K562 (cell line): ENCODE data around the gene DCLK3. TPM values are rescaled to one million over a fixed set of nuclear protein-coding genes. Genes with fewer than 3 reads are reported as not detected.
A peak's percentile ranks its signal among the peaks of the same experiment; 100 is the strongest.

Experiments
- ATAC-seq: fragments of 200-7000 bp; cut with Tn5 transposase; 3 replicates; pipeline ENCODE4 v1.9.1; 2020; ENCODE audit warnings: moderate library complexity
- BruUV-seq: library from RNA; stranded (reverse); fragments of 400-500 nt; replicated peaks from 2 replicates; lab custom pipeline; 2021; lab: Mats Ljungman, UMichigan
- CTCF ChIA-PET: fragments of 300-600 bp; formaldehyde crosslinking; extraction: SDS; loops from one replicate; lab custom pipeline; 2021; ENCODE audit warnings: low intra/inter-chr PET ratio; lab: Yijun Ruan, JAX
- POLR2A ChIA-PET: fragments of 300-600, 350-650 bp; sonication (Branson Sonifier 250); formaldehyde crosslinking; extraction: SDS; loops from one replicate; lab custom pipeline; 2021; ENCODE audit warnings: antibody characterized with exemption, inconsistent platforms; lab: Yijun Ruan, JAX
- DNase-seq, 4 experiments: peaks; one replicate each; pipeline versions ENCODE4 v3.0.0 to v3.0.0-alpha.2; 2011 to 2018; ENCODE audit warnings: low spot score in 3 of 4, mixed read lengths in 3 of 4; ENCODE audit errors: extremely low read depth in 1 of 4
- FAIRE-seq: peaks from 2 replicates; lab custom pipeline; 2011; peaks lifted over from hg19 to GRCh38; lab: Jason Lieb, UNC
- H2AFZ ChIP-seq: 2 replicates; pipeline ENCODE4 v1.6.0; 2011; ENCODE audit warnings: low read depth, low read length, control low read depth, inconsistent platforms
- H3K27ac ChIP-seq: fragments of 200-600 bp; 3 replicates; pipeline ENCODE4 v1.8.0; 2011; ENCODE audit warnings: low read depth, mild to moderate bottlenecking, control low read depth, inconsistent platforms, low read length, moderate library complexity, mixed read lengths; ENCODE audit errors: extremely low read depth
- H3K27me3 ChIP-seq, 2 experiments: fragments of 300-600 bp in 1 of 2; 2 replicates in 1 of 2; 3 replicates in 1 of 2; pipeline versions ENCODE4 v1.6.0 to v1.8.0; 2011; ENCODE audit warnings: inconsistent platforms in 2 of 2, low read length in 2 of 2, mild to moderate bottlenecking in 1 of 2, mixed read lengths in 1 of 2, moderate library complexity in 1 of 2; ENCODE audit not compliant: control insufficient read depth in 2 of 2, insufficient read depth in 2 of 2
- H3K36me3 ChIP-seq: fragments of 300-600 bp; 3 replicates; pipeline ENCODE4 v1.8.0; 2011; ENCODE audit warnings: mild to moderate bottlenecking, low read length, inconsistent platforms; ENCODE audit not compliant: control insufficient read depth, insufficient read depth
- H3K4me1 ChIP-seq, 2 experiments: fragments of 200-600 bp in 1 of 2; replicated peaks in 1 of 2; 2 replicates in 1 of 2; 3 replicates in 1 of 2; pipeline versions ENCODE4 v1.5.1 to v1.8.0; 2011; ENCODE audit warnings: inconsistent platforms in 2 of 2, low read length in 2 of 2, mild to moderate bottlenecking in 1 of 2, mixed read lengths in 1 of 2, moderate library complexity in 1 of 2; ENCODE audit not compliant: control insufficient read depth in 2 of 2, insufficient read depth in 2 of 2
- H3K4me2 ChIP-seq: 2 replicates; pipeline ENCODE4 v1.6.1; 2011; ENCODE audit warnings: low read length, control low read depth, inconsistent platforms, mixed read lengths; ENCODE audit not compliant: insufficient read depth
- H3K4me3 ChIP-seq: fragments of 200-600 bp; sonication (generic), shearing (Covaris generic); 2 replicates; pipeline ENCODE4 v1.5.1; 2016; ENCODE audit warnings: control low read depth, inconsistent platforms
- H3K79me2 ChIP-seq: fragments of 200-600 bp; 3 replicates; pipeline ENCODE4 v1.8.0; 2011; ENCODE audit warnings: low read length, inconsistent platforms; ENCODE audit not compliant: control insufficient read depth, insufficient read depth
- H3K9ac ChIP-seq, 2 experiments: 2 replicates each; pipeline versions ENCODE4 v1.6.0 to v1.6.1; 2011; ENCODE audit warnings: low read depth in 2 of 2, low read length in 2 of 2, control low read depth in 1 of 2, inconsistent platforms in 1 of 2, mild to moderate bottlenecking in 1 of 2, mixed read lengths in 1 of 2; ENCODE audit not compliant: insufficient read depth in 1 of 2
- H3K9me1 ChIP-seq: one replicate; pipeline ENCODE4 v1.6.0; 2011; ENCODE audit warnings: inconsistent platforms, mild to moderate bottlenecking, low read length, moderate library complexity; ENCODE audit not compliant: control insufficient read depth, insufficient read depth
- H3K9me3 ChIP-seq: replicated peaks from 2 replicates; pipeline ENCODE4 v1.5.1; 2011; ENCODE audit warnings: low read depth, low read length, inconsistent platforms; ENCODE audit not compliant: control insufficient read depth, insufficient read depth
- H4K20me1 ChIP-seq: replicated peaks from 2 replicates; pipeline ENCODE4 v1.6.1; 2011; ENCODE audit warnings: low read length, inconsistent platforms, mixed read lengths; ENCODE audit not compliant: control insufficient read depth, insufficient read depth
- C11orf30 ChIP-seq: fragments of 450-650 bp; IDR thresholded peaks from 2 replicates; pipeline ENCODE4 v1.6.1; 2016; ENCODE audit warnings: low read depth, mild to moderate bottlenecking
- CAMTA2 ChIP-seq: fragments of 250-450 bp; sonication (Bioruptor Pico); conservative IDR thresholded peaks from 2 replicates; pipeline ENCODE4 v1.5.1; 2022
- GMEB1 ChIP-seq: fragments of 250-450 bp; sonication (Bioruptor Pico); IDR thresholded peaks from 2 replicates; pipeline ENCODE4 v1.4.0; 2020; ENCODE audit warnings: mild to moderate bottlenecking
- MAFF ChIP-seq: IDR thresholded peaks from 2 replicates; pipeline ENCODE4 v1.6.1; 2012; ENCODE audit warnings: low read length, improper control_type of control experiment
- SMAD3 ChIP-seq: fragments of 450-650 bp; formaldehyde crosslinking; conservative IDR thresholded peaks from 2 replicates; pipeline ENCODE4 v1.4.0; 2020; ENCODE audit warnings: mild to moderate bottlenecking
- SUPT5H ChIP-seq: fragments of 450-650 bp; IDR thresholded peaks from 2 replicates; pipeline ENCODE4 v1.6.1; 2016
- ZBTB8A ChIP-seq: fragments of 450-650 bp; IDR thresholded peaks from 2 replicates; pipeline ENCODE4 v1.6.1; 2018; ENCODE audit warnings: mild to moderate bottlenecking, moderate library complexity; ENCODE audit not compliant: partially characterized antibody
- ZNF274 ChIP-seq: IDR thresholded peaks from 2 replicates; pipeline ENCODE4 v1.6.1; 2011; ENCODE audit warnings: low read depth, mild to moderate bottlenecking, low read length, moderate library complexity, borderline replicate concordance
- ZNF316 ChIP-seq: fragments of 450-650 bp; IDR thresholded peaks from 2 replicates; pipeline ENCODE4 v1.6.1; 2016
- WGBS: fragments of 100-300 bp; shearing (Covaris generic); methylation state at CpG from one replicate; pipeline ENCODE4 v1.1.6; 2016; ENCODE audit warnings: low coverage, mixed read lengths; ENCODE audit not compliant: insufficient coverage; ENCODE audit errors: missing lambda C conversion rate; 5-methylcytosine and 5-hydroxymethylcytosine counted together
- in situ Hi-C: fragments of 300-500 bp; cut with MboI; formaldehyde crosslinking; loops from 4 replicates; pipeline ENCODE4 v1.15.0; 2018; ENCODE audit warnings: inconsistent platforms, mixed read lengths
- intact Hi-C: fragments of 100-400 bp; cut with micrococcal nuclease; formaldehyde crosslinking; loops from 2 replicates; pipeline ENCODE4 v1.14.2; 2022
- polyA plus RNA-seq, 8 experiments: library from polyadenylated mRNA; depleted of rRNA in 4 of 8; stranded (reverse) in 5 of 8; unstranded in 3 of 8; fragments of >200 nt; fragmentation: Nextera tagmentation in 2 of 8; fragmentation: Illumina TruSeq in 1 of 8; extraction: Ambion mirVana in 2 of 8; extraction: Trizol in 1 of 8; gene quantifications; 2 replicates each; pipeline versions ENCODE4 v1.2.1 to v1.2.3, GENCODE V29; 2011 to 2014; ENCODE audit warnings: inconsistent platforms in 1 of 8, missing spikeins in 1 of 8
- total RNA-seq, 7 experiments: library from RNA; depleted of rRNA in 6 of 7; stranded (reverse); fragments of >200 nt in 6 of 7; fragmentation: Illumina TruSeq in 2 of 7; extraction: Trizol in 2 of 7; gene quantifications; 2 replicates each; pipeline versions ENCODE4 v1.2.1 to v1.2.3, GENCODE V29; 2011 to 2021; ENCODE audit warnings: low replicate concordance in 1 of 7
- TF ChIP-seq, protein P1 (sequence below): fragments of 250-450 bp; sonication (Bioruptor Pico); IDR thresholded peaks from 2 replicates; pipeline ENCODE4 v1.4.0; 2020; ENCODE audit warnings: borderline replicate concordance
- TF ChIP-seq, protein P2 (sequence below): fragments of 450-650 bp; formaldehyde crosslinking; conservative IDR thresholded peaks from 2 replicates; pipeline ENCODE4 v1.4.0; 2022; ENCODE audit warnings: mild to moderate bottlenecking, missing genetic modification characterization

DCLK3 gene
- total and polyA plus RNA-seq, 9 of the 15 experiments (the other 6 are each of a cell fraction or from before 2014, with no cell fraction given): not detected

- Histone ChIP-seq H3K9ac (no peak overlapping the region), H3K27ac (no peak overlapping the region), H2AFZ (no peak overlapping the region), H3K9me1 (no peaks in the 10 kb centered on the region), H3K27me3 (no peaks in the 10 kb centered on the region), H3K36me3 (no peaks in the 10 kb centered on the region), H3K9me3 (no peaks in the 10 kb centered on the region), H3K4me1 (no peaks in the 10 kb centered on the region), H3K4me3 (no peak overlapping the region), H4K20me1 (no peaks in the 10 kb centered on the region), H3K4me2 (no peak overlapping the region), H3K79me2 (no peaks in the 10 kb centered on the region)
- DNase-seq (no peak), ATAC-seq (no peak), FAIRE-seq (no peak)
- WGBS: 0% methylated on average over 3 of the region's 3 CpGs
- intact Hi-C loops (no loop called here), in situ Hi-C loops (no loop called here)
- ChIA-PET CTCF (no interaction called here), POLR2A (no interaction called here)
- no TSS peak for BruUV-seq
- no peak for TF ChIP-seq SMAD3 (CRISPR knock-in tag)
- peak; percentile 30 for TF ChIP-seq MAFF
- peak; percentile 22; the same call in 1 of the 2 replicates for TF ChIP-seq C11orf30
- TF ChIP-seq ZNF316: peak; percentile 66
- TF ChIP-seq, protein P1, sequence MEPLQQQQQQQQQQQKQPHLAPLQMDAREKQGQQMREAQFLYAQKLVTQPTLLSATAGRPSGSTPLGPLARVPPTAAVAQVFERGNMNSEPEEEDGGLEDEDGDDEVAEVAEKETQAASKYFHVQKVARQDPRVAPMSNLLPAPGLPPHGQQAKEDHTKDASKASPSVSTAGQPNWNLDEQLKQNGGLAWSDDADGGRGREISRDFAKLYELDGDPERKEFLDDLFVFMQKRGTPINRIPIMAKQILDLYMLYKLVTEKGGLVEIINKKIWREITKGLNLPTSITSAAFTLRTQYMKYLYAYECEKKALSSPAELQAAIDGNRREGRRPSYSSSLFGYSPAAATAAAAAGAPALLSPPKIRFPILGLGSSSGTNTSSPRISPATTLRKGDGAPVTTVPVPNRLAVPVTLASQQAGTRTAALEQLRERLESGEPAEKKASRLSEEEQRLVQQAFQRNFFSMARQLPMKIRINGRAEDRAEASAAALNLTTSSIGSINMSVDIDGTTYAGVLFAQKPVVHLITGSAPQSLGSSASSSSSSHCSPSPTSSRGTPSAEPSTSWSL: no peak
Observed at GRCh38 chr3:36669764-36670163, 94.6 kb downstream of the DCLK3 start.

GRCh38 chr3:36666166-36666565 lies 98.2 kb downstream of the DCLK3 start:
- DNase-seq (no peak), ATAC-seq (no peak), FAIRE-seq (no peak)
- ChIA-PET POLR2A (no interaction called here), CTCF (no interaction called here)
- Histone ChIP-seq H3K27me3 (no peaks in the 10 kb centered on the region), H3K9me1 (no peaks in the 10 kb centered on the region), H3K9me3 (no peaks in the 10 kb centered on the region), H3K79me2 (no peaks in the 10 kb centered on the region), H3K4me1 (no peaks in the 10 kb centered on the region), H3K4me3 (no peak overlapping the region), H4K20me1 (no peaks in the 10 kb centered on the region), H3K27ac (no peak overlapping the region), H2AFZ (no peak overlapping the region), H3K36me3 (no peaks in the 10 kb centered on the region), H3K4me2 (no peak overlapping the region), H3K9ac (no peak overlapping the region)
- in situ Hi-C loops (no loop called here), intact Hi-C loops (no loop called here)
- no TSS peak for BruUV-seq
- WGBS: 0% methylated on average over 2 of the region's 2 CpGs
- TF ChIP-seq SUPT5H (no peak), ZBTB8A (no peak), CAMTA2 (no peak), GMEB1 (CRISPR knock-in tag) (no peak), ZNF274 (no peak)
- TF ChIP-seq, protein P2, sequence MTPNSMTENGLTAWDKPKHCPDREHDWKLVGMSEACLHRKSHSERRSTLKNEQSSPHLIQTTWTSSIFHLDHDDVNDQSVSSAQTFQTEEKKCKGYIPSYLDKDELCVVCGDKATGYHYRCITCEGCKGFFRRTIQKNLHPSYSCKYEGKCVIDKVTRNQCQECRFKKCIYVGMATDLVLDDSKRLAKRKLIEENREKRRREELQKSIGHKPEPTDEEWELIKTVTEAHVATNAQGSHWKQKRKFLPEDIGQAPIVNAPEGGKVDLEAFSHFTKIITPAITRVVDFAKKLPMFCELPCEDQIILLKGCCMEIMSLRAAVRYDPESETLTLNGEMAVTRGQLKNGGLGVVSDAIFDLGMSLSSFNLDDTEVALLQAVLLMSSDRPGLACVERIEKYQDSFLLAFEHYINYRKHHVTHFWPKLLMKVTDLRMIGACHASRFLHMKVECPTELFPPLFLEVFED (CRISPR knock-in tag): no peak
